Bronchial epithelial cell (primary cell): ENCODE data around the gene PSPH. TPM values are rescaled to one million over a fixed set of nuclear protein-coding genes. Genes with fewer than 3 reads are reported as not detected.
"Not testable (repeated sequence)": the region's sequence is repeated elsewhere in the genome, so short reads cannot be mapped to it uniquely, and the experiment has no call there.

ENCODE experiments used
- DNase-seq: peaks from one replicate; pipeline ENCODE4 v3.0.0-alpha.2; 2010; ENCODE audit warnings: low read depth
- FAIRE-seq: peaks from 2 replicates; lab custom pipeline; 2011; peaks lifted over from hg19 to GRCh38; lab: Jason Lieb, UNC
- H3K27me3 ChIP-seq: 2 replicates; pipeline ENCODE4 v1.5.1; 2011; ENCODE audit warnings: low read length; ENCODE audit not compliant: control insufficient read depth, insufficient read depth
- H3K36me3 ChIP-seq: 2 replicates; pipeline ENCODE4 v1.5.1; 2011; ENCODE audit warnings: low read length; ENCODE audit not compliant: control insufficient read depth, insufficient read depth
- H3K4me3 ChIP-seq: 2 replicates; pipeline ENCODE4 v1.5.1; 2011; ENCODE audit warnings: mild to moderate bottlenecking, low read depth, low read length, control low read depth
- total RNA-seq: library from RNA; depleted of rRNA; stranded (reverse); fragments of >200 nt; gene quantifications from 2 replicates; pipeline ENCODE4 v1.2.1, GENCODE V29; 2014
- TF ChIP-seq, protein P1 (sequence below): IDR thresholded peaks from 2 replicates; pipeline ENCODE4 v1.5.1; 2011; ENCODE audit warnings: mild to moderate bottlenecking, moderate library complexity, low read length, control low read depth, inconsistent platforms; ENCODE audit not compliant: insufficient read depth, severe bottlenecking

PSPH gene
- total RNA-seq, 1 donor from 2014 or later: 162 TPM

DNA sequence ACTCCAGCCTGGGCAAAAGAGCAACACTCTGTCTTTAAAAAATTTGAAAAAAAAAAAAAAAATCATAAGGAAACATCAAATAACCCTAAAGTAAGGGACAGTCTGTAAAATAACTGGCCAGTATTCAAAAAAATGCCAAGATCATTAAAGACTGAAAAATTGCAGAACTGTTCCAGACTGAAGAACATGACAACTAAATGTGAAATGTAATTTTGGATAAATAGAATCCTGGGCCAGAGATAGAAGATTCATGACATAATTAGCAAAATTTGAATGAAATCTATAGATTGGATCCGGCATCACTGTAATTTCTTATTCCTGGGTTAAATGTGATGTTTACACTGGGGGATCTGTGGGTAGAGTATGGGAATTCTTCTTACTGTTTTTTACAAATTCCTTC, 3.0 kb downstream of the PSPH start:
- no peak for FAIRE-seq

DNA sequence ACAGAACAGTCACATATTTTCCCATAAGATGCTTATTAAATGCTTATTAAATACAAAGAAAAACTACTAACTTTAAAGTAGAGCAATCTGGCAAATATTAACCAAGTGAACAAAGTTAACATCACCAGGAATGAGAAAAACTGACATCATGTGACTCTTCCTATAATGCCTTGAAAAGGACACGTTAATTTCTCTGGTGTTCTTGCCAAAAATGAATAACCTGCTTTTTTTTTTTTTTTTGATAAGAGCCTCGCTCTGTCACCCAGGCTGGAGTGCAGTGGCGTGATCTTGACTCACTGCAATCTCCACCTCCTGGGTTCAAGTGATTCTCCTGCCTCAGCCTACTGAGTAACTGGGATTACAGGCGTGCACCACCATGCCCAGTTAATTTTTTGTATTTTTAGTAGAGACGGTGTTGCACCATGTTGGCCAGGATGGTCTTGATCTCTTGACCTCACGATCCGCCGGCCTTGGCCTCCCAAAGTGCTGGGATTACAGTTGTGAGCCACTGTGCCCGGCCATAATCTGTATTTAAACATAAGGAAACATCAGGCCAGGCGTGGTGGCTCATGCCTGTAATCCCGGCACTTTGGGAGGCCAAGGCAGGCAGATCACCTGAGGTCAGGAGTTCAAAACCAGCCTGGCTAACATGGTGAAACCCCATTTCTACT, 3.7 kb downstream of the PSPH start:
- H3K27me3 ChIP-seq, H3K4me3 ChIP-seq, H3K36me3 ChIP-seq, FAIRE-seq: not testable (repeated sequence)
- peak; percentile 25 for DNase-seq

More for the DNA sequence above, 3.0 kb downstream of the PSPH start:
- DNase-seq: no peak
- no peaks in the 10 kb centered on the region for H3K27me3 ChIP-seq
- no peaks in the 10 kb centered on the region for H3K36me3 ChIP-seq
- TF ChIP-seq, protein P1, sequence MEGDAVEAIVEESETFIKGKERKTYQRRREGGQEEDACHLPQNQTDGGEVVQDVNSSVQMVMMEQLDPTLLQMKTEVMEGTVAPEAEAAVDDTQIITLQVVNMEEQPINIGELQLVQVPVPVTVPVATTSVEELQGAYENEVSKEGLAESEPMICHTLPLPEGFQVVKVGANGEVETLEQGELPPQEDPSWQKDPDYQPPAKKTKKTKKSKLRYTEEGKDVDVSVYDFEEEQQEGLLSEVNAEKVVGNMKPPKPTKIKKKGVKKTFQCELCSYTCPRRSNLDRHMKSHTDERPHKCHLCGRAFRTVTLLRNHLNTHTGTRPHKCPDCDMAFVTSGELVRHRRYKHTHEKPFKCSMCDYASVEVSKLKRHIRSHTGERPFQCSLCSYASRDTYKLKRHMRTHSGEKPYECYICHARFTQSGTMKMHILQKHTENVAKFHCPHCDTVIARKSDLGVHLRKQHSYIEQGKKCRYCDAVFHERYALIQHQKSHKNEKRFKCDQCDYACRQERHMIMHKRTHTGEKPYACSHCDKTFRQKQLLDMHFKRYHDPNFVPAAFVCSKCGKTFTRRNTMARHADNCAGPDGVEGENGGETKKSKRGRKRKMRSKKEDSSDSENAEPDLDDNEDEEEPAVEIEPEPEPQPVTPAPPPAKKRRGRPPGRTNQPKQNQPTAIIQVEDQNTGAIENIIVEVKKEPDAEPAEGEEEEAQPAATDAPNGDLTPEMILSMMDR: no peak
- no peak overlapping the region for H3K4me3 ChIP-seq

DNA sequence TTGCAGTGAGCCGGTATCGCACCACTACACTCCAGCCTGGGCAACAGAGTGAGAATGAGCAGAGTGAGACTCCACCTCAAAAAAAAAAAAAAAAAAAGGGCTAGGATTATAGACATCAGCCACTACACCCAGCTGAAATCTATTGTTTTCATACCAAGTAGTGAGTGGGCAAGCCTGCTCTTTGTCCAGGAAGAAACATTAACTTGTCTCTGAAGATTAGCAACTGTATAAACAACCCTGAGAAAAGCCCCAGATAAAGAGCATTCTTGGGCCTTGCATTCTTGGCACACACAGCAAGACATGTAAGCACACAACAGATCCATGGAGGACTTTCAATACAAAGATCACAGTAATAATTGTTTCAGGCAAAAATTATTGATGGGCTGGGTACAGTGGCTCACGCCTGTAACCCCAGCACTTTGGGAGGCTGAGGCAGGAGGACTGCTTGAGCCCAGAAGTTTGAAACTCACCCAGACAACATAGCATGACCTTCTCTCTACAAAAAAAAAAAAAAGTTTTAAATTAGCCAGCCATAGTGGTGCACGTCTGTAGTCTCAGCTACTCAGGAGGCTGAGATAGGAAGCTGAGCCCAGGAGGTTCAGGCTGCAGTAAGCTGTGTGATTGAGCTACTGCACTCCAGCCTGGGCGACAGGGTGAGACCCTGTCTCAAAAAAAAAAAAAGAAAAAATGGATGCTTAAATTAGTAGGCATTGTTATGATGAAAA, 4.4 kb downstream of the PSPH start:
- DNase-seq: peak; percentile 80
- no peak for FAIRE-seq
- Histone ChIP-seq H3K36me3 (peaks cover 2% of the 10 kb centered on the region), H3K4me3 (no peak overlapping the region), H3K27me3 (no peaks in the 10 kb centered on the region)
- TF ChIP-seq, protein P1: no peak

DNA sequence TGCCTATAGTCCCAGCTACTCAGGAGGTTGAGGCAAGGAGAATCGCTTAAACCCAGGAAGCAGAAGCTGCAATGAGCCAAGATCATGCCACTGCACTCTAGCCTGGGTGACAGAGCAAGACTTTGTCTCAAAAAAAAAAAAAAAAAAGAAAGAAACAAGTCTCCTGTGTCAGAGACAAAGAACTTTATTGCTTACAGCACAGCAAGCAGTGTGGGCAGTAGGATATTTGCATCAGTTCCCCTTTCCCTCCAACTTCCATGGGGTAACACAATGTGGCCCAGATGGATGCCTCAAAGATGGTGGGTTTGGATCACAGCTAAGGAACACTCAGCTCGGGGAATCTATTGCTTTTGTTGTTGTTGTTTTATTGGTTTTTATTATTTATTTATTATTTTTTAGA, 5.5 kb downstream of the PSPH start:
- not testable (repeated sequence) for H3K27me3 ChIP-seq, FAIRE-seq, H3K4me3 ChIP-seq, H3K36me3 ChIP-seq, DNase-seq

DNA sequence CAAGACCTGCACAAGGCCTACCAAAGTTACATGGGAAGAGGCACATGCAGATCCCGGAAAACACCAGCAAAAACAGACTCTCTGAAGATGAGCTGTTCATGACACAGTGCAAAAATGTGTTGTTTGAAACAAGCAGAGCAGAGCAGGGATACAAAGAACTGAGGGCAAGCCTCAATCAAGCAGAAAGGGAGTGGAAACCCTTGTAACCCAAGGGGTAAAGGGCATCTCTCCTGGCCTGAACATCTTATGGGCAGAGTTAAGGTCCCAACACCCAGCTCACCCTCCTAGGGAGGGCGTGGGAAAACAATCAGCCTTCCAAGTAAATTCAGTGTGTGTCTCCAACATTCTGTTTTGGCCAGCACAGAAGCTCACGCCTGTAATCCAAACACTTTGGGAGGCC, 10.5 kb downstream of the PSPH start:
- Histone ChIP-seq H3K27me3 (no peaks in the 10 kb centered on the region), H3K36me3 (peaks cover 2% of the 10 kb centered on the region), H3K4me3 (no peak overlapping the region)
- TF ChIP-seq, protein P1: no peak
- no peak for DNase-seq
- no peak for FAIRE-seq

DNA sequence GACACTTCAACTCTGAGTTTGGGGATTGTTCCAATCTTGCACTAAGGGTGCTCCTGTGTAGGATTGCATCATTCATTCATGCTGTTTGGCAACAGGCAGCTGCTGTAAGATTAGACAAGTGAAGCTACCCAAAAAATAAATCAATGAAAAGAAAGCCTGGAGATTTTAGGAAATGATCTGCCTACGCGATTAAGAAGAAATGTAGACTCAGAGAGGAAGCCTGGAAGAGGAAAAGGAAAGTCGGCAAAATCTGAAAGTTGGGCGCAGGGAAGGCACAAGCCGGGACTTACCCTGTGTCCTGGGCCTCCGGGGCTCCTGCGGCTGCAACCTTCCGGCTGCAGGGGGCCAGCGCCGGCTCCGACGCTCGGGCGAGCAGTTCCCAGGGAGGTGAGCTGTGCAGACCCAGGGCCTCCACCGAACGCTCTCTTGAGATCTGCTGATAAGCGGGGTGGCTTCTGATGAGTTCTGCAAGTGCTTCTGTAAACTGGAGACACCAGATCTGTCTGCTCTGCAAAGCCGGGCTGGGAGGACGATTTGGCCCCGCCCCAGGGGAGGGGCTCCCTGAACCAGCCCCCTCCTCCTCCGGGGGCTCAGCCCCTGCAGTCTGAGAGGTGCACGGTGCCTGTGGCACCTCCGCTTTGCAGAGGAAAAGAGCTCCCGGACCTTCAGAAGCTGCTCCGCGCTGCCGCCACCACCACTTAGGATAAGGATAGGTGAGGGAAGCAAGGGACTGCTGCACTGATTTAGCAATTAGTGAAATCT, 17.4 kb downstream of the PSPH start:
- peaks cover 10% of the 10 kb centered on the region for H3K36me3 ChIP-seq
- H3K4me3 ChIP-seq: peak overlapping the region; percentile 67
- DNase-seq (peak; percentile 75), FAIRE-seq (no peak)
- TF ChIP-seq, protein P1: peak; percentile 55
- no peaks in the 10 kb centered on the region for H3K27me3 ChIP-seq

DNA sequence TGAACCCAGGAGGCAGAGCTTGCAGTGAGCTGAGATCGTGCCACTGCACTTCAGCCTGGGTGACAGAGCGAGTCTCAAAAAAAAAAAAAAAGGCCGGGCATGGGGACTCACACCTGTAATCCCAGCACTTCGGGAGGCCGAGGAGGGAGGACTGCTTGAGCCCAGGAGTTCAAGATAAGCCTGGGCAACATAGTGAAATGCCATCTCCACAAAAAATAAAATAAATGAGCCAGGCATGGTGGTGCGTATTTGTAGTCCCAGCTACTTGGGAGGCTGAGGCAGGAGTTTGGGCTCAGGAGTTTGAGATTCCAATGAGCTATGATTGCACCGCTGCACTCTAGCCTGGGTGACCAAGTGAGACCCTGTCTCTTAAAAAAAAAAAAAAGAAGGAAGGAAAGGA, 18.7 kb downstream of the PSPH start:
- Histone ChIP-seq H3K4me3 (peak overlapping the region; percentile 67), H3K36me3 (peaks cover 11% of the 10 kb centered on the region)
- H3K27me3 ChIP-seq, FAIRE-seq, DNase-seq: not testable (repeated sequence)

DNA sequence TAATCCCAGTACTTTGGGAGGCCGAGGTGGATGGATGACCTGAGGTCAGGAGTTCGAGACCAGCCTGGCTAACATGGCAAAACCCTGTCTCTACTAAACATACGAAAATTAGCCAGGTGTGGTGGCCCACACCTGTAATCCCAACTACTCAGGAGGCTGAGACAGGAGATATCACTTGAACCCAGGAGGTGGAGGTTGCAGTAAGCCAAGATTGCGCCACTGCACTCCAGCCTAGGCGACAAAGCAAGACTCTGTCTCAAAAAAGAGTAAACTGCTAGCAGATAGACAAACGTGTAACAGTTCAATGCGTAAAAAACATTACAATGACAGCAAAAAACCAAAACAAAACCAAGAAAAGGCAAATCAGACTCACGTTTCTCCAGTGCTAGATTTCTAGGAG, 19.7 kb downstream of the PSPH start:
- not testable (repeated sequence) for H3K4me3 ChIP-seq, DNase-seq, H3K27me3 ChIP-seq, FAIRE-seq
- H3K36me3 ChIP-seq: peaks cover 11% of the 10 kb centered on the region
